BLaER1 (cell line): Measurements from ENCODE around the gene CHST7.

Experiments
- H3K27ac ChIP-seq: shearing (Covaris generic); formaldehyde crosslinking; 2 replicates; pipeline ENCODE4 v1.8.1; 2022
- H3K27me3 ChIP-seq: shearing (Covaris generic); formaldehyde crosslinking; 2 replicates; pipeline ENCODE4 v1.8.1; 2022
- H3K36me3 ChIP-seq: shearing (Covaris generic); formaldehyde crosslinking; 2 replicates; pipeline ENCODE4 v1.8.1; 2022
- H3K4me1 ChIP-seq: shearing (Covaris generic); formaldehyde crosslinking; 2 replicates; pipeline ENCODE4 v1.8.1; 2022
- H3K4me2 ChIP-seq: shearing (Covaris generic); formaldehyde crosslinking; 2 replicates; pipeline ENCODE4 v1.8.1; 2022
- H3K4me3 ChIP-seq: shearing (Covaris generic); formaldehyde crosslinking; 2 replicates; pipeline ENCODE4 v1.8.1; 2022
- H3K9ac ChIP-seq: shearing (Covaris generic); formaldehyde crosslinking; 2 replicates; pipeline ENCODE4 v1.8.1; 2022
- H3K9me3 ChIP-seq: shearing (Covaris generic); formaldehyde crosslinking; 2 replicates; pipeline ENCODE4 v1.8.1; 2022
- H4K20me1 ChIP-seq: shearing (Covaris generic); formaldehyde crosslinking; 2 replicates; pipeline ENCODE4 v1.8.1; 2022
- Cebpa-rat ChIP-seq: shearing (Covaris generic); IDR thresholded peaks from 2 replicates; pipeline ENCODE4 v1.8.1; 2022

Gene CHST7

GRCh38 chrX:46572340-46572936, 1.1 kb upstream of the CHST7 start:
- no peaks in the 10 kb centered on the region for H4K20me1 ChIP-seq
- H3K27ac ChIP-seq: no peak overlapping the region
- H3K4me3 ChIP-seq: peak overlapping the region; percentile 77; the same call in 1 of the 2 replicates
- H3K4me2 ChIP-seq: peak overlapping the region; percentile 84
- TF ChIP-seq Cebpa-rat: no peak
- H3K9ac ChIP-seq: 0 out of 2 replicates have a peak overlapping the region, but pooled peaks have one; percentile 72
- no peaks in the 10 kb centered on the region; the same call in 1 of the 2 replicates for H3K36me3 ChIP-seq
- H3K9me3 ChIP-seq: peaks cover 24% of the 10 kb centered on the region
- H3K27me3 ChIP-seq: no peaks in the 10 kb centered on the region
- H3K4me1 ChIP-seq: peaks cover 25% of the 10 kb centered on the region

- Histone ChIP-seq H4K20me1 (no peaks in the 10 kb centered on the region), H3K4me2 (peak overlapping the region; percentile 84), H3K27ac (peak overlapping the region; percentile 51), H3K9me3 (peaks cover 24% of the 10 kb centered on the region), H3K4me3 (peak overlapping the region; percentile 77), H3K4me1 (peaks cover 38% of the 10 kb centered on the region), H3K9ac (peak overlapping the region; percentile 72), H3K27me3 (no peaks in the 10 kb centered on the region), H3K36me3 (peaks cover 13% of the 10 kb centered on the region; the same call in 1 of the 2 replicates)
- no peak for TF ChIP-seq Cebpa-rat
Measured at GRCh38 chrX:46573892-46574773, 568 bp downstream of the CHST7 start.

GRCh38 chrX:46574774-46575381, 1.3 kb downstream of the CHST7 start:
- H3K4me3 ChIP-seq: peak overlapping the region; percentile 77
- H3K4me1 ChIP-seq: peaks cover 45% of the 10 kb centered on the region
- H3K9me3 ChIP-seq: peaks cover 24% of the 10 kb centered on the region
- H3K36me3 ChIP-seq: peaks cover 14% of the 10 kb centered on the region; the same call in 1 of the 2 replicates
- no peak for TF ChIP-seq Cebpa-rat
- H3K27me3 ChIP-seq: no peaks in the 10 kb centered on the region
- no peaks in the 10 kb centered on the region for H4K20me1 ChIP-seq
- peak overlapping the region; percentile 47 for H3K27ac ChIP-seq
- H3K9ac ChIP-seq: peak overlapping the region; percentile 72
- H3K4me2 ChIP-seq: peak overlapping the region; percentile 84

- Histone ChIP-seq H3K36me3 (peaks cover 16% of the 10 kb centered on the region; the same call in 1 of the 2 replicates), H3K4me3 (peak overlapping the region; percentile 77), H3K9me3 (peaks cover 24% of the 10 kb centered on the region), H3K27ac (peak overlapping the region; percentile 47), H3K4me1 (peaks cover 45% of the 10 kb centered on the region), H4K20me1 (no peaks in the 10 kb centered on the region), H3K4me2 (peak overlapping the region; percentile 84), H3K27me3 (no peaks in the 10 kb centered on the region), H3K9ac (peak overlapping the region; percentile 72)
- no peak for TF ChIP-seq Cebpa-rat
Measured at GRCh38 chrX:46575586-46575985, 2.0 kb downstream of the CHST7 start.

- Histone ChIP-seq H3K9ac (peak overlapping the region; percentile 72), H3K9me3 (peaks cover 24% of the 10 kb centered on the region), H3K27me3 (no peaks in the 10 kb centered on the region), H3K4me2 (peak overlapping the region; percentile 84), H3K27ac (peak overlapping the region; percentile 47; the same call in 1 of the 2 replicates), H3K4me1 (peaks cover 45% of the 10 kb centered on the region), H3K4me3 (peak overlapping the region; percentile 77), H3K36me3 (peaks cover 19% of the 10 kb centered on the region; the same call in 1 of the 2 replicates), H4K20me1 (no peaks in the 10 kb centered on the region)
- no peak for TF ChIP-seq Cebpa-rat
Measured at GRCh38 chrX:46575991-46576392, 2.4 kb downstream of the CHST7 start.

GRCh38 chrX:46576458-46576857, 2.9 kb downstream of the CHST7 start:
- H3K27me3 ChIP-seq: no peaks in the 10 kb centered on the region
- H3K9ac ChIP-seq: peak overlapping the region; percentile 51; the same call in 1 of the 2 replicates
- H4K20me1 ChIP-seq: no peaks in the 10 kb centered on the region
- H3K4me3 ChIP-seq: peak overlapping the region; percentile 77
- peak overlapping the region; percentile 84 for H3K4me2 ChIP-seq
- 0 out of 2 replicates have a peak overlapping the region, but pooled peaks have one; percentile 18 for H3K27ac ChIP-seq
- TF ChIP-seq Cebpa-rat: no peak
- H3K4me1 ChIP-seq: peaks cover 45% of the 10 kb centered on the region
- H3K36me3 ChIP-seq: peaks cover 19% of the 10 kb centered on the region; the same call in 1 of the 2 replicates
- peaks cover 24% of the 10 kb centered on the region for H3K9me3 ChIP-seq

GRCh38 chrX:46577221-46578005, 3.8 kb downstream of the CHST7 start:
- H4K20me1 ChIP-seq: no peaks in the 10 kb centered on the region
- peak overlapping the region; percentile 51; the same call in 1 of the 2 replicates for H3K9ac ChIP-seq
- no peaks in the 10 kb centered on the region for H3K27me3 ChIP-seq
- H3K4me2 ChIP-seq: peak overlapping the region; percentile 84
- peaks cover 46% of the 10 kb centered on the region for H3K4me1 ChIP-seq
- no peak overlapping the region for H3K27ac ChIP-seq
- peaks cover 19% of the 10 kb centered on the region; the same call in 1 of the 2 replicates for H3K36me3 ChIP-seq
- H3K4me3 ChIP-seq: peak overlapping the region; percentile 77; the same call in 1 of the 2 replicates
- no peak for TF ChIP-seq Cebpa-rat
- H3K9me3 ChIP-seq: peaks cover 24% of the 10 kb centered on the region

- Histone ChIP-seq H4K20me1 (no peaks in the 10 kb centered on the region), H3K4me2 (peak overlapping the region; percentile 42), H3K27ac (no peak overlapping the region), H3K36me3 (peaks cover 19% of the 10 kb centered on the region; the same call in 1 of the 2 replicates), H3K9ac (no peak overlapping the region; the same call in 1 of the 2 replicates), H3K9me3 (peaks cover 13% of the 10 kb centered on the region), H3K27me3 (no peaks in the 10 kb centered on the region), H3K4me1 (peaks cover 57% of the 10 kb centered on the region), H3K4me3 (no peak overlapping the region)
- TF ChIP-seq Cebpa-rat: no peak
Measured at GRCh38 chrX:46579250-46579649, 5.7 kb downstream of the CHST7 start.

GRCh38 chrX:46580613-46581012, 7.0 kb downstream of the CHST7 start:
- H3K4me2 ChIP-seq: no peak overlapping the region
- H3K4me1 ChIP-seq: peaks cover 70% of the 10 kb centered on the region
- H3K4me3 ChIP-seq: no peak overlapping the region
- no peaks in the 10 kb centered on the region for H3K27me3 ChIP-seq
- H3K27ac ChIP-seq: no peak overlapping the region
- H3K9ac ChIP-seq: no peak overlapping the region
- H4K20me1 ChIP-seq: no peaks in the 10 kb centered on the region
- no peaks in the 10 kb centered on the region; the same call in 1 of the 2 replicates for H3K9me3 ChIP-seq
- TF ChIP-seq Cebpa-rat: no peak
- H3K36me3 ChIP-seq: peaks cover 19% of the 10 kb centered on the region; the same call in 1 of the 2 replicates
